Thoracic aorta (tissue), 2 donors: ENCODE measurements around the gene ARMH1. TPM values are rescaled to one million over a fixed set of nuclear protein-coding genes. Genes with fewer than 3 reads are reported as not detected.

Experiments used
- ATAC-seq: fragments of 150-250 bp; one replicate; pipeline ENCODE4 v1.8.0; 2017; ENCODE audit warnings: low read depth; ENCODE audit not compliant: insufficient number of reproducible peaks, low FRiP score
- DNase-seq: peaks from one replicate; pipeline ENCODE4 v3.0.0-alpha.2; 2020; ENCODE audit warnings: low spot score
- H3K27ac ChIP-seq, 2 donors: fragments of 200-600 bp; sonication (generic); 1 replicate in 1 of 2; 2 replicates in 1 of 2; pipeline ENCODE4 v1.5.1; 2016; ENCODE audit warnings: mild to moderate bottlenecking in 2 of 2, moderate library complexity in 2 of 2
- H3K27me3 ChIP-seq: fragments of 200-600 bp; sonication (generic); replicated peaks from 2 replicates; pipeline ENCODE4 v1.6.0; 2016; ENCODE audit warnings: mild to moderate bottlenecking; ENCODE audit not compliant: insufficient read depth
- H3K36me3 ChIP-seq: fragments of 200-600 bp; sonication (generic); one replicate; pipeline ENCODE4 v1.5.1; 2016
- H3K4me1 ChIP-seq, 2 donors: fragments of 200-600 bp; sonication (generic); 1 replicate in 1 of 2; 2 replicates in 1 of 2; pipeline versions ENCODE4 v1.5.1 to v1.6.0; 2016; ENCODE audit warnings: low read depth in 2 of 2, mild to moderate bottlenecking in 1 of 2; ENCODE audit not compliant: control insufficient read depth in 1 of 2
- H3K4me3 ChIP-seq: fragments of 200-600 bp; sonication (generic); 2 replicates; pipeline ENCODE4 v1.5.1; 2016; ENCODE audit warnings: mild to moderate bottlenecking
- H3K9me3 ChIP-seq: fragments of 200-600 bp; sonication (generic); 2 replicates; pipeline ENCODE4 v1.5.1; 2016
- CTCF ChIP-seq: fragments of 200-600 bp; sonication (generic); IDR thresholded peaks from one replicate; pipeline ENCODE4 v1.5.1; 2019; ENCODE audit warnings: antibody characterized with exemption
- total RNA-seq, 2 donors: library from RNA; depleted of rRNA; stranded (reverse); fragments of >200 nt; gene quantifications; one replicate each; pipeline versions ENCODE4 v1.1.0 to v1.2.3, GENCODE V29; 2016

ARMH1 gene
- total RNA-seq, 2 donors from 2014 or later: 0.81 to 5.8 TPM

DNA sequence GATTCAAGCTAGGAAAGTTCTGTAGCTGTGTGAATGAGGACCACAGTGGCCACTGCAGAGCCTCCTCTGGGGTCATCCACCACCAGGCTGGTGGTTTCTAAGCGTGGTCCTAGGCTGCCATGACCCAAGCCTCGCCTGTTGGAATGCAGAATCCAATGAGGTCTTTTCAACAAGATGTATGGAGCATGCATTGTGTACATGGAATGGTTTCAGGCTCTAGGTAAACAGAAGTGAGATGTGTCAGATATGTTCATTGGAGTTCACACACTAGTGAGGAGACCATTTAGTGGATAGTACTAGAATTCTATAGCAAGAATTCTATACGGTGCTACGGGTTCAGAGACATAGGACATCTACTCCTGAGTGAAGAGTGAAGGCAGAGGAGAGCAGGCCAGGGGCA is 45.8 kb downstream of the ARMH1 start:
- H3K27ac ChIP-seq: no peak overlapping the region
- H3K4me1 ChIP-seq: no peaks in the 10 kb centered on the region

DNA sequence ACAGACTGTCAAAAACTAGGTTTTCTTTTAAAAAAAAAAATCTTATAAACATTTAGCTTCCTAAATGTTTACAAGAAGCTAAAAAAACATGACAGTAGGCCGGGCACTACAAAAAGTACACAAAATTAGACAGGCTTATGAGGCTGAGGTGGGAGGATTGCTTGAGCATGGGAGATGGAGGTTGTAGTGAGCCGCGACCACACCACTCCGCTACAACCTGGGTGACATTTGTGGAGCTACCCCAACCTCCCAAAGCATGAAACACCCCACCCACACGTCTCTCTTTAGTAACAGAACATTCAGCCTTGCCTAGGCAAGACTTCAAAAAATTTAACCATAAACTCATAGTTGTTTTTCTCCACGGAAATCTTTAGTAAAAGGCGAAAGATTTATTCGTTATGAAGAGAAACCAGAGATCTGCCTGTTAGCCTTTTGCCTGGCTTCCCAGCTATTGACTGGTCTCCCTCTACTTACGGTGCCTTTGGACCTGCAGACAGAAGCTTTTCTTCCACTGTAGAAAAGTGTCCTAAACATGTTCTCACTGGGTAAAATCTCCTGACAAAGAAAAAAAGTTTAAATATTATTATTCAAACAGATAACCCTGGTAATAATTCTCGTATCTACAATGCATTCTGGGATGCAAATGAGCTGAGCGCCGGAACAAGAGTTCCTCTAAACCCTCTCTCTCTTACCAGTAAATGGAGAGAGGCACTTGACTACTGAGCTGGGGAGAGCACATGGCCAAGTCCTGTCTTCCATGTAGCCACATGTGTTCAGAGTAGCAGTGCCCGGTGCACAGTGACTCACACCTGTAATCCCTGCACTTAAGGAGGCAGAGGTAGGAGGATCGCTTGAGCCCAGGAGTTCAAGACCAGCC is 47.2 kb downstream of the ARMH1 start:
- ATAC-seq (peak; percentile 73), DNase-seq (no peak)
- no peaks in the 10 kb centered on the region for H3K4me1 ChIP-seq
- peak overlapping the region in 1 of 2 donors; percentile 62 for H3K27ac ChIP-seq
- H3K36me3 ChIP-seq: no peaks in the 10 kb centered on the region
- peak overlapping the region; percentile 26 for H3K4me3 ChIP-seq
- TF ChIP-seq CTCF: no peak
- H3K27me3 ChIP-seq: no peaks in the 10 kb centered on the region
- H3K9me3 ChIP-seq: no peaks in the 10 kb centered on the region

More for the DNA sequence above, 45.8 kb downstream of the ARMH1 start:
- ATAC-seq: no peak
- Histone ChIP-seq H3K27me3 (no peaks in the 10 kb centered on the region), H3K36me3 (no peaks in the 10 kb centered on the region), H3K4me3 (no peak overlapping the region), H3K9me3 (no peaks in the 10 kb centered on the region)
- no peak for TF ChIP-seq CTCF
- DNase-seq: no peak

- Histone ChIP-seq H3K4me3 (no peak overlapping the region), H3K27me3 (no peaks in the 10 kb centered on the region), H3K9me3 (no peaks in the 10 kb centered on the region), H3K4me1 (no peaks in the 10 kb centered on the region), H3K36me3 (no peaks in the 10 kb centered on the region), H3K27ac (no peak overlapping the region)
- TF ChIP-seq CTCF: no peak
- ATAC-seq (no peak), DNase-seq (no peak)
Observed at GRCh38 chr1:44723064-44723463, 48.5 kb downstream of the ARMH1 start.

DNA sequence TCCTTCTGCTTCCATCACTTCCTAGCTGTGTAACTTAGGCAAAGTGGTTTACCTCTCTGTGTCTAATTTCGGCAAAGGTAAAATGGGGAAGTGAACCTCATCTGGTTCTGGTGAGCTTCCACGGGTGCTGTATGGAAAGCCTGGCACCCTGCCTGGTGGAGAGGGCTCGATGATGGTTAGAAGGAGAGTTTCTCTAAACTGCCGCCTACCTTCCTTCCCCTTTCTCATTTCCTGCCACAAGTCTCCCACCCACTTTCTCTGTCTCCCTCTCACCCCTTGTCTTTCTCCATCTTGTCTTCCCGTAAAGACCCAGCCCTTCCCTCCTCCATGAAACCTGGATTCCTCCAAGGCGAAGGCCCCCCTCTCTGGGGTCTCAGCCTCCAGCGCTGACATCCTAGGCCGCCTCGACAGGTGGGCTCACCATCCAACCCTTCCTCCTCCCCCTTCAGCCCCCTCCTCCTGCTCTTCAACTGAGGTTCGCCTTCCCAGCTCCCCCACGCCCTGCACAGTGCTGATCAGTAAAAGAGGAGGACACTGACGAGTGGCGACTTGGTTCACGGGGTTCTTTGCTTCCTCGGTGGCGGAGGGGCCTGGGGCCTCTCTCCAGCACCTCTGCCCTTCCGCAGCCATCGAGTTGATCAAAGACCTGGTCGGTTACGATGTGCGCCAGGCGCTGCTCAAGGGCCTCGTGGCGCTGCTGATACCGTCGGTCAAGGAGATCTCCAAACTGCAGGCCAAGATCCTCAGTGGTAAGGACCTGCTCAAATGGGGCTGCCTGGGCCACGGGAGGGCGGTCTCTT is 49.2 kb downstream of the ARMH1 start:
- Histone ChIP-seq H3K4me1 (no peaks in the 10 kb centered on the region), H3K27ac (no peak overlapping the region), H3K9me3 (no peaks in the 10 kb centered on the region), H3K36me3 (no peaks in the 10 kb centered on the region), H3K27me3 (no peaks in the 10 kb centered on the region), H3K4me3 (no peak overlapping the region)
- TF ChIP-seq CTCF: no peak
- DNase-seq (no peak), ATAC-seq (no peak)

- Histone ChIP-seq H3K4me3 (no peak overlapping the region), H3K9me3 (no peaks in the 10 kb centered on the region), H3K36me3 (no peaks in the 10 kb centered on the region), H3K4me1 (no peaks in the 10 kb centered on the region), H3K27ac (no peak overlapping the region), H3K27me3 (no peaks in the 10 kb centered on the region)
- DNase-seq: no peak
- no peak for TF ChIP-seq CTCF
- ATAC-seq: no peak
Observed at GRCh38 chr1:44724296-44724954, 49.9 kb downstream of the ARMH1 start.
